ENCODE measurements around the gene FIBCD1.
"Not testable (repeated sequence)": the region's sequence is repeated elsewhere in the genome, so short reads cannot be mapped to it uniquely, and the experiment has no call there.

FIBCD1 gene

GRCh38 chr9:130912932-130913598 lies 26.0 kb downstream of the FIBCD1 start:
- Histone ChIP-seq H3K9me3 (replicated peaks in 1 of 11) (no peaks in the 10 kb centered on the region), H3K4me3 (peak overlapping the region; percentile 22 to 49 (median 34); a peak in 10 of 20 replicates), H3K27ac (peak overlapping the region in 6 of 11 experiments; percentile 23 to 86 (median 78); a peak in 10 of 22 replicates), H3K36me3 (no peaks in the 10 kb centered on the region), H3K4me2 (peak overlapping the region; percentile 77 to 97 (median 87)), H3K9ac (peak overlapping the region in 10 of 11 experiments; percentile 33 to 78 (median 48); a peak in 17 of 22 replicates), H4K20me1 (peaks cover 0 to 23% (median 11%) of the 10 kb centered on the region in 11 experiments; a peak in 11 of 22 replicates), H3K27me3 (peaks cover 0 to 28% (median 0%) of the 10 kb centered on the region in 11 experiments; a peak in 7 of 22 replicates), H3K4me1 (peaks cover 11 to 80% (median 67%) of the 10 kb centered on the region in 10 experiments)
- 0 out of 22 replicates have a peak, but pooled peaks of 1 of the 11 experiments have one; percentile 11 for TF ChIP-seq Cebpa-rat (IDR thresholded peaks at IDR 0.05)

- Histone ChIP-seq H3K27ac (peak overlapping the region in 2 of 11 experiments; percentile 15 to 33; a peak in 2 of 22 replicates), H3K4me3 (no peak overlapping the region), H3K9ac (peak overlapping the region in 2 of 11 experiments; percentile 71 to 78; a peak in 3 of 22 replicates), H4K20me1 (peaks cover 0 to 16% (median 11%) of the 10 kb centered on the region in 11 experiments; a peak in 11 of 22 replicates), H3K36me3 (no peaks in the 10 kb centered on the region), H3K27me3 (peaks cover 0 to 28% (median 0%) of the 10 kb centered on the region in 11 experiments; a peak in 7 of 22 replicates), H3K4me1 (peaks cover 10 to 65% (median 53%) of the 10 kb centered on the region in 10 experiments), H3K9me3 (replicated peaks in 1 of 11) (no peaks in the 10 kb centered on the region), H3K4me2 (peak overlapping the region in 9 of 11 experiments; percentile 85 to 97 (median 89); a peak in 18 of 22 replicates)
- no peak for TF ChIP-seq Cebpa-rat (IDR thresholded peaks at IDR 0.05)
These were observed 27.6 kb downstream of the FIBCD1 start for GRCh38 chr9:130911254-130912049.

GRCh38 chr9:130910670-130911069 lies 28.4 kb downstream of the FIBCD1 start:
- Histone ChIP-seq H3K27me3 (peaks cover 0 to 28% (median 0%) of the 10 kb centered on the region in 11 experiments; a peak in 7 of 22 replicates), H4K20me1 (peaks cover 0 to 16% (median 11%) of the 10 kb centered on the region in 11 experiments; a peak in 11 of 22 replicates), H3K4me2 (peak overlapping the region in 8 of 11 experiments; percentile 85 to 97 (median 91); a peak in 15 of 22 replicates), H3K4me1 (peaks cover 8 to 59% (median 50%) of the 10 kb centered on the region in 10 experiments)
- H3K9me3 ChIP-seq (replicated peaks in 1 of 11); H3K4me3 ChIP-seq; H3K27ac ChIP-seq; H3K9ac ChIP-seq; H3K36me3 ChIP-seq: not testable (repeated sequence)

- not testable (repeated sequence) for H3K4me3 ChIP-seq; H3K9me3 ChIP-seq (replicated peaks in 1 of 11); H3K36me3 ChIP-seq; H3K27ac ChIP-seq; H3K4me2 ChIP-seq; H3K9ac ChIP-seq
- Histone ChIP-seq H4K20me1 (peaks cover 0 to 16% (median 11%) of the 10 kb centered on the region in 11 experiments; a peak in 11 of 22 replicates), H3K4me1 (peaks cover 8 to 53% (median 46%) of the 10 kb centered on the region in 10 experiments), H3K27me3 (peaks cover 0 to 27% (median 0%) of the 10 kb centered on the region in 11 experiments; a peak in 7 of 22 replicates)
These were observed 29.0 kb downstream of the FIBCD1 start for GRCh38 chr9:130910041-130910440.

- H3K27ac ChIP-seq = no peak overlapping the region
- H3K4me1 ChIP-seq = peaks cover 8 to 42% (median 35%) of the 10 kb centered on the region in 10 experiments
- H3K27me3 ChIP-seq = peaks cover 0 to 16% (median 0%) of the 10 kb centered on the region in 11 experiments; a peak in 7 of 22 replicates
- TF ChIP-seq Cebpa-rat (IDR thresholded peaks at IDR 0.05) = no peak
- no peaks in the 10 kb centered on the region for H3K9me3 ChIP-seq (replicated peaks in 1 of 11)
- H3K36me3 ChIP-seq = no peaks in the 10 kb centered on the region
- H3K4me2 ChIP-seq = peak overlapping the region in 3 of 11 experiments; percentile 15 to 30 (median 30); a peak in 3 of 22 replicates
- H4K20me1 ChIP-seq = peaks cover 0 to 6% (median 4%) of the 10 kb centered on the region in 11 experiments; a peak in 9 of 22 replicates
- H3K4me3 ChIP-seq = no peak overlapping the region
- H3K9ac ChIP-seq = no peak overlapping the region
These were observed 30.1 kb downstream of the FIBCD1 start for GRCh38 chr9:130908878-130909355.

- H4K20me1 ChIP-seq = peaks cover 0 to 6% (median 0%) of the 10 kb centered on the region in 11 experiments; a peak in 1 of 22 replicates
- H3K4me3 ChIP-seq = no peak overlapping the region
- peaks cover 8 to 36% (median 29%) of the 10 kb centered on the region in 10 experiments for H3K4me1 ChIP-seq
- no peak overlapping the region for H3K27ac ChIP-seq
- H3K4me2 ChIP-seq = peak overlapping the region in 3 of 11 experiments; percentile 15 to 30 (median 30); a peak in 5 of 22 replicates
- H3K9me3 ChIP-seq (replicated peaks in 1 of 11) = no peaks in the 10 kb centered on the region
- H3K9ac ChIP-seq = no peak overlapping the region
- H3K36me3 ChIP-seq = no peaks in the 10 kb centered on the region
- no peak for TF ChIP-seq Cebpa-rat (IDR thresholded peaks at IDR 0.05)
- peaks cover 0 to 10% (median 0%) of the 10 kb centered on the region in 11 experiments; a peak in 7 of 22 replicates for H3K27me3 ChIP-seq
These were observed 30.7 kb downstream of the FIBCD1 start for GRCh38 chr9:130908146-130908877.

GRCh38 chr9:130906735-130907416 lies 32.2 kb downstream of the FIBCD1 start:
- no peak for TF ChIP-seq Cebpa-rat (IDR thresholded peaks at IDR 0.05)
- Histone ChIP-seq H3K4me1 (peaks cover 0 to 32% (median 23%) of the 10 kb centered on the region in 10 experiments; a peak in 17 of 20 replicates), H3K9me3 (replicated peaks in 1 of 11) (no peaks in the 10 kb centered on the region), H3K4me3 (no peak overlapping the region), H3K36me3 (no peaks in the 10 kb centered on the region), H3K4me2 (no peak overlapping the region), H3K9ac (no peak overlapping the region), H3K27ac (no peak overlapping the region), H4K20me1 (peaks cover 0 to 12% (median 0%) of the 10 kb centered on the region in 11 experiments; a peak in 3 of 22 replicates), H3K27me3 (no peaks in the 10 kb centered on the region)
